Effector memory CD4-positive, alpha-beta T cell (primary cell): ENCODE measurements around the gene HUNK.

Experiments
- DNase-seq, 3 donors: peaks; one replicate each; pipeline ENCODE4 v3.0.0-alpha.2; 2020
- H3K27ac ChIP-seq: 2 replicates; pipeline ENCODE4 v1.7.0; 2013; ENCODE audit warnings: mild to moderate bottlenecking, low read length, moderate library complexity; ENCODE audit not compliant: insufficient read depth, poor library complexity, severe bottlenecking
- H3K27me3 ChIP-seq: replicated peaks from 2 replicates; pipeline ENCODE4 v1.7.0; 2013; ENCODE audit warnings: mild to moderate bottlenecking, low read length; ENCODE audit not compliant: insufficient read depth, control insufficient read depth, poor library complexity, severe bottlenecking
- H3K36me3 ChIP-seq: 2 replicates; pipeline ENCODE4 v1.7.0; 2013; ENCODE audit warnings: mild to moderate bottlenecking, low read length, moderate library complexity; ENCODE audit not compliant: control insufficient read depth, insufficient read depth
- H3K4me1 ChIP-seq: 2 replicates; pipeline ENCODE4 v1.7.0; 2013; ENCODE audit warnings: low read length, mild to moderate bottlenecking; ENCODE audit not compliant: control insufficient read depth, insufficient read depth, poor library complexity, severe bottlenecking
- H3K4me3 ChIP-seq: 2 replicates; pipeline ENCODE4 v1.7.0; 2013; ENCODE audit warnings: low read length, low read depth, mild to moderate bottlenecking; ENCODE audit not compliant: insufficient read depth, poor library complexity, severe bottlenecking
- H3K9me3 ChIP-seq: 2 replicates; pipeline ENCODE4 v1.7.0; 2013; ENCODE audit warnings: mild to moderate bottlenecking, low read length, moderate library complexity; ENCODE audit not compliant: control insufficient read depth

The HUNK gene

GRCh38 chr21:31987696-31988095, 114.9 kb downstream of the HUNK start:
- Histone ChIP-seq H3K36me3 (no peaks in the 10 kb centered on the region), H3K27me3 (no peaks in the 10 kb centered on the region), H3K9me3 (no peaks in the 10 kb centered on the region), H3K4me1 (no peaks in the 10 kb centered on the region), H3K27ac (no peak overlapping the region), H3K4me3 (no peak overlapping the region)
- no peak for DNase-seq

- Histone ChIP-seq H3K4me1 (no peaks in the 10 kb centered on the region), H3K27me3 (no peaks in the 10 kb centered on the region), H3K27ac (no peak overlapping the region), H3K9me3 (no peaks in the 10 kb centered on the region), H3K4me3 (no peak overlapping the region), H3K36me3 (no peaks in the 10 kb centered on the region)
- DNase-seq = no peak
Measured at GRCh38 chr21:31988492-31989290, 115.9 kb downstream of the HUNK start.

- no peaks in the 10 kb centered on the region for H3K4me1 ChIP-seq
- no peaks in the 10 kb centered on the region for H3K9me3 ChIP-seq
- H3K4me3 ChIP-seq = no peak overlapping the region
- no peak overlapping the region for H3K27ac ChIP-seq
- no peaks in the 10 kb centered on the region for H3K36me3 ChIP-seq
- no peaks in the 10 kb centered on the region for H3K27me3 ChIP-seq
- DNase-seq = no peak
Measured at GRCh38 chr21:31991356-31992331, 118.8 kb downstream of the HUNK start.

- no peak for DNase-seq
- Histone ChIP-seq H3K36me3 (no peaks in the 10 kb centered on the region), H3K9me3 (no peaks in the 10 kb centered on the region), H3K27ac (no peak overlapping the region), H3K4me3 (no peak overlapping the region), H3K4me1 (no peaks in the 10 kb centered on the region), H3K27me3 (no peaks in the 10 kb centered on the region)
Measured at GRCh38 chr21:31992391-31992790, 119.6 kb downstream of the HUNK start.

- Histone ChIP-seq H3K9me3 (no peaks in the 10 kb centered on the region), H3K4me3 (no peak overlapping the region), H3K36me3 (no peaks in the 10 kb centered on the region), H3K4me1 (no peaks in the 10 kb centered on the region), H3K27me3 (no peaks in the 10 kb centered on the region), H3K27ac (no peak overlapping the region)
- no peak for DNase-seq
Measured at GRCh38 chr21:31993826-31994825, 121.3 kb downstream of the HUNK start.

- Histone ChIP-seq H3K36me3 (no peaks in the 10 kb centered on the region), H3K4me1 (no peaks in the 10 kb centered on the region), H3K4me3 (no peak overlapping the region), H3K27me3 (no peaks in the 10 kb centered on the region), H3K27ac (no peak overlapping the region), H3K9me3 (no peaks in the 10 kb centered on the region)
- no peak for DNase-seq
Measured at GRCh38 chr21:31997191-31997590, 124.4 kb downstream of the HUNK start.

GRCh38 chr21:31999810-32000468, 127.1 kb downstream of the HUNK start:
- Histone ChIP-seq H3K36me3 (no peaks in the 10 kb centered on the region), H3K27ac (no peak overlapping the region), H3K27me3 (no peaks in the 10 kb centered on the region), H3K4me1 (no peaks in the 10 kb centered on the region), H3K9me3 (no peaks in the 10 kb centered on the region), H3K4me3 (no peak overlapping the region)
- no peak for DNase-seq

GRCh38 chr21:32001390-32001789, 128.6 kb downstream of the HUNK start:
- no peak for DNase-seq
- Histone ChIP-seq H3K27me3 (no peaks in the 10 kb centered on the region), H3K36me3 (no peaks in the 10 kb centered on the region), H3K4me3 (no peak overlapping the region), H3K27ac (no peak overlapping the region), H3K9me3 (no peaks in the 10 kb centered on the region), H3K4me1 (no peaks in the 10 kb centered on the region)

- Histone ChIP-seq H3K36me3 (no peaks in the 10 kb centered on the region), H3K9me3 (no peaks in the 10 kb centered on the region), H3K27me3 (no peaks in the 10 kb centered on the region), H3K4me3 (no peak overlapping the region), H3K27ac (no peak overlapping the region), H3K4me1 (no peaks in the 10 kb centered on the region)
- no peak for DNase-seq
Measured at GRCh38 chr21:32003411-32003810, 130.6 kb downstream of the HUNK start.
